GM21526 (cell line): ENCODE measurements around the gene PNO1.
"Not testable (repeated sequence)": the region's sequence is repeated elsewhere in the genome, so short reads cannot be mapped to it uniquely, and the experiment has no call there.

ENCODE experiments used
- ATAC-seq: cut with Tn5 transposase; IDR thresholded peaks from one replicate; pipeline ENCODE4 v1.9.1; 2021; ENCODE audit warnings: moderate library complexity; ENCODE audit not compliant: unreplicated experiment, low FRiP score

The PNO1 gene

DNA sequence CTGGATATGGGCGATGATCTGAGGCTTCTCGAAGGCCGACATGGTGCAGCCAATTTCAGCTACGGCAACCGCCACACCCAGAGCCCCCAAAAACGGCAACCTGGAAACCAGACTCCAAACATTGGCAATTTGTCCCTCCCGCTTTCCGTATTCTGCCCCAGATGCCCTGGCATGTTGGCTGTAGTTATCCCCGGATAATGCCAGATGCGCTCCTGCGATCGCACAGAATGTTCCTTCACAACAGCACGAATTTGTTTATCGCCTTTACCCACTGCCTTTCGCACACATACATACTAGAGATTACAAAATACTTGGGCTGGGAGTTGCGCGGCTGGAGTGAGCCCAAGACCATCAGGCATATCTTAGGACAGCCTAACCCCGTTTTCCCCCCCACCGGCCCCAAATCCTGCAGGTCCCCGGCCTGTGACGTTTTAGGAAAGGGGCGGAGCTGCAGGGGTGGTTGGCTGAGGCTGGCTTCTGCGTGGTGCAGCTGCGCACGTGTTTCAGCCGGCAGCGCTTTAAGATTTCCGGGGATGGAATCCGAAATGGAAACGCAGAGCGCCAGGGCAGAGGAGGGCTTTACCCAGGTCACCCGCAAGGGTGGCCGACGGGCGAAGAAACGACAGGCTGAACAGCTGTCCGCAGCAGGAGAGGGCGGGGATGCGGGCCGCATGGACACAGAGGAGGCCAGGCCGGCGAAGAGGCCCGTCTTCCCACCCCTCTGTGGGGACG lies at the start of gene PNO1:
Gene PNO1 (plus strand): TSS at position 487 of the 732 bp plus-strand sequence. CDS start 47 bp downstream, at position 534.
- ATAC-seq = peak; percentile 86

DNA sequence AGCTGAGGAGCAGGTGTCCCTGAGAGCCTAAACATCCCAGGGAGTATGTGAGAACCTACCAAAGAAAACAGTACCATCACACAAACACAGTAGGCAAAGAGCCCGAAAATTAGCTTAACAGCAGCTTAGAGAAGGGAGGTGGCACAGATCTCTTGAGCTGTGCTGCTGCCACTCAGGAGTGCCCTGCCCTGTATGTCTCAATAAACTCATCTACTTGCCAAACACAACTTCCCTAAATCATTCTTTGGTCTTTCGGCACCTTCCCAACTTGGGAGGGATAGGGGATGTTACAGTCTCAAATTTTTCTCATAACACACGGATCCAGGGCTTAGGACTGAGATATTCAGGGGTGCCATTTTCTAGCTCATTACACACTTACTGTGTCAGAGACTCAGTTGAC lies 49.6 kb upstream of the PNO1 start:
- no peak for ATAC-seq

DNA sequence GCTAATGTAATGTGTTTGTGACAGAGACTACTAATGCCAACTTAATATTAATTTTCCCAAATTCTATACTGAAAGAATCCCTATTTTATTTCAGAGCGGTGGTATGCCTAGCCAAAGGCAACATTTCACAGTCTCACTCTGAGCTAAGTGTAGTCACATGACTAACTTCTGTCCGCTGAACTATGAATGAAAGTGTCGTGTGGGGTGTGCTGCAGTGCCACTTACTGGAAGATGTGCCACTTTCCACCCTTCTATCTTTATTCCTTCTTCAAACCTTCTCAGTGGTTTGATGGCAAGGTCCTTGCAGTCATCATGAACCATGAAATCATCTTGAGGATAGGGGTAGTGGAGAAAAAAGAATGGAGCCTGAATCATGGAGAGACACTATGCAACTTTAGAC lies 47.6 kb upstream of the PNO1 start:
- peak; percentile 72 for ATAC-seq

DNA sequence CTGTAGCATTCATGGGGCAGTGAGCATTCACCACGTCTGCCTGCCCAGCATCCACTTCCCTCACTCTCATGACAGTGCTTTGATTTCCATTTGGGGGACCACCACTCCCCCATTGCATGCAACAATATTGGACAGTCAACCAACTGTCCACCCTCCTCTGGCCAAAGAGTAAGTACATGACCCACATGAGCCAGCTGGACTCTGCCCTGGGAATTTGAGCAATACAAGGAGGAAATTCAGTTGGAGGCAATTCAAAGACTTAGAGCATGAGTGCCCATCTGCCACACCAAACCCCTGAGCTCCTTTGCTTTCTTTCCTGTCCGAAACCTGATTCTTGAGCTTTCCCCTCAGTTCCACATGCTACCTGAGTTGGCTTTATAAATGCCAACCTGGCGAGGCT lies 41.7 kb upstream of the PNO1 start:
- no peak for ATAC-seq

DNA sequence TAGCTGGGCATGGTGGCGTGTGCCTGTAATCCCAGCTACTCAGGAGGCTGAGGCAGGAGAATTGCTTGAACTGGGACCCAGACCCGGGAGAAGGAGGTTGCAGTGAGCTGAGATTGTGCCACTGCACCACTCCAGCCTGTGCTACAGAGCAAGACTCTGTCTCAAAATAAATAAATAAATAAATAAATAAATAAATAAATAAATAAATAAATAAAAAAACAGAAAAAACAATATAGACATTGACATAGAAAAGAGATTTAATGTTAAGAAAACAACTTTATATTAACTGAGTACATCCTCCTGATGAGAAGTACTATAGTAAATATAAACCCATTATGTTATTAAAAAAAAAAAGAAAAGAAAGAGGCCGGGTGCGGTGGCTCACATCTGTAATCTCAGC lies 39.8 kb upstream of the PNO1 start:
- not testable (repeated sequence) for ATAC-seq

DNA sequence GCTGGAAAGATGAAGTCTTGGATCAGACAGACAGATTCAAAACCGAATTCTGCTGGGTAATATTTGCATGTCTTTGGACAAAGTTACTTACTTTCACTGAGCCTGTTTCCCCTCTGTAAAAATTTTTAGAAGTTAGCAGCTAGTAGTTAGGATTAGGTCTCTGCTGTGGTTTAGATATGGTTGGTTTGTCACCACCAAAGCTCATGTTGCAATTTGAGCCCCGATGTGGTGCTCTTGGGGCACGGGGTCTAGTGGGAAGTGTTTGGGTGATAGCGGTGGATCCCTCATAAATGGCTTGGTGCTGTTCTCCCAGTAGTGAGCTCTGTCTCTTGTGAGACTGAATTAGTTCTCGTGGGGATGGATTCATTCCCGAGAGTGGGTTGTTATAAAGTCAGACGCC lies 38.9 kb upstream of the PNO1 start:
- ATAC-seq = no peak

DNA sequence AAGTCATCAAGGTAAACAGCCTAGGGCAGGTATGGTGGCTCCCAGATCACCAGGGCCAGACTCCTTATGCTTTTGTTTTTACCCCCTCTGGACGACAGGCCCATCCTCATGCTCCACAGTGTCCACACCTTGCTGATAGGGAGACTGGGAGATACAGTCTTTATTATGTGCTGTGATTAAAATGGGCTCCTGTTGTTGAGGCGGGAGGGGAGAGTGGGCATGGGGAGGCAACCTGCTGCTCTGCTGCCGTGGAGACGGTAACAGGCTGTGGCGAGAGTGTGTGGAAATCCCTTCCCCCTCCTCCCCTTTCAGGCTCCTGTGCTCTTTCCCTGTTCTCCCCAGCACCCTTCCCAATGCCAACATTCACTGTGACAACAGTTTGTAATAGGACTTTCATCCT lies 38.2 kb upstream of the PNO1 start:
- ATAC-seq = no peak

DNA sequence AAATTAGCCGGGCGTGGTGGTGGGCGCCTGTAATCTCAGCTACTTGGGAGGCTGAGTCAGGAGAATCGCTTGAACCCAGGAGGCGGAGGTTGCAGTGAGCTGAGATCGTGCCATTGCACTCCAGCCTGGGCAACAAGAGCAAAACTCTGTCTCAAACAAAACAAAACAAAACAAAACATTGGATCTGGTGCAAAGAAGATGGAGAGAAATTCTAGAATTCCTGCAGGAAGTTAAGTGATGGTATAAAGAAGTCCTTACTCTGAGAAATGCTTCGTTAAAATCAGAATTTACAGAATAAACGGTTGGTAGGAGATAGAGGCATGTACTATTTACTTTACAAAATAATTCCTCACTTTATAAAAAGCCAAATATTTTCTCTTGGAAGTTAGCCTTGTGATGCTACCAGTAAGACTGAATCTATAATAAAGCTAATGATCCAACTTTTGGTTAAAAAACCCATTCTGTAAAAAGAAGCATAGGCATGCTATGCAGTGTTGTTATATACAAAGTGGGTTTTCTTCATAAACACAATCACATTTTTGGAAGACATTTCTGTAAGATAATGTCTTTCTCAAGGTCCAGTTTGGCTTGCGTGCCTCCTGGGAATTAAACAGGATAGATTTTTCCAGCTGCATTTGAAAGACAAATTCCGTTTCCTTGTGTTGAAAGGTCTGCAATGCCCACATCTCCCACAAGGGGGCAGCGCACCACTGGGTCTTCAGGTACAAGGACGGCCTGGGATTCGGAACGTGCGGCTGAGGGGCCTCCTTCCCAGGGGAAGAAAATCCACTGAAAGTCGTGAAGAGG lies 35.6 kb upstream of the PNO1 start:
- no peak for ATAC-seq

DNA sequence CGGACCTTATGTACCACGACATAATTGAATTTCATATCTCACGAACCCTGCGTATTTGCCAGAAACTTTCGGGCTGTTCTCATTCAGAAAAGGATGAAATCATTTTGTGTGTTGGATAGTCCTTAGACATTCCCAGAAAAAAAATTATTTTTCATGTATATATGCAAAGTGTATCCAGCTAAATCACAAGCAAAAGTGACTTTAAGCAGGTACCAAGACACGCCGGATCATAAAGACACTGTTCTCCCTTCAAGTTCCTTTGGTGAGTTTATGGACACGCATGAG lies 35.1 kb upstream of the PNO1 start:
- ATAC-seq = no peak

DNA sequence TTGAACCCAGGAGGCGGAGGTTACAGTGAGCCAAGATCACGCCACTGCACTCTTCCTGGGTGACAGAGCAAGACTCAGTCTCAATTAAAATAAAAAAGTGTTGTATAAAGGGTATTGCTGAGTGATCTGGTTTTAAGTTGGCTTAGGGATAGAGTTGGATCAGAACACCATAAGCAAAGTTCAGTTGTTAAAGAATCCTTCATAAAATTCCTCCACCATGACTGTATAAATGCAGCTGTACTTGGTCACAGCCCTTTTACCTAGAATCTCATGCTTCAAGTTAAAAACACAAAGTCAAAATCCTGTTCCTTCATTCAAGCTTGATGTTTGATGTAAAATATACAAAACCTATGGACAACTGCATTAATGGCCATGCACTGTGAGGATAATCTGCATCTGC lies 33.4 kb upstream of the PNO1 start:
- no peak for ATAC-seq

DNA sequence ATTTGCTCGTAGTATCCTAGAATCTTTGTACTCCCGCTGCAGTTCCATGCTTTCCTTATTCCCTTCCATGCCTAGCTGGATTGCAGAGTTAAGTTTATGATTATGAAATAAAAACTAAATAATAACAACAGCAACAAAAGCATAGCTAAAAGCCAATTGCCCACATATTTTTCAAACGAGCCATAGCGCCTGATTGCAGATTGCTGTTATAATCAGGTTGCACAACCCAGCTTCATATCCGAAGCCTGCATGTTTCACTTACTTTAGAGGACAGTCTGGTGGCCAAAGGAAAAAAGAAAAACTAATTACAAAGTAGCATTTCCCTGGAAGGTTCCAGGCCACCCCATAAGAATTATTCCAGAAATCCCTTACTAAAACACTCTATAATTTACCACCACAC lies 31.9 kb upstream of the PNO1 start:
- ATAC-seq = no peak

DNA sequence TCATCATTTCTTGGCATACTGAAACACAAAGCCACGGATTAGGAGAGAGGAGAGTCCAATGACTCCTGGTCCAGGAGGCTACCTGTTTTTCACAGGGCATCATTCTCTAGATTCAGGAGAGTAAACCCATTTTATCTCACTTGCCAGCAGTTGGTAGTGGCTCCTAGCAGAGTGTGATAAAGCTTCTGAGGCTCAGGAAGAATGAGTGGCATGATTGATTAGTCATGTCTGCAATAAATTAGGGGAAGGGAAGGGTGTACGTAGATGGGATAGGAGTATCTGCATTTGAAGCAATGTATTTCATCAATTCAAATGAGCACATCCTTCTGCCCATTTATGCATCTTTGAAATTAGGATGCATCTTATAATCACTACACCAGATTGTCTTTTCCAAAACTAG lies 31.1 kb upstream of the PNO1 start:
- ATAC-seq = no peak

DNA sequence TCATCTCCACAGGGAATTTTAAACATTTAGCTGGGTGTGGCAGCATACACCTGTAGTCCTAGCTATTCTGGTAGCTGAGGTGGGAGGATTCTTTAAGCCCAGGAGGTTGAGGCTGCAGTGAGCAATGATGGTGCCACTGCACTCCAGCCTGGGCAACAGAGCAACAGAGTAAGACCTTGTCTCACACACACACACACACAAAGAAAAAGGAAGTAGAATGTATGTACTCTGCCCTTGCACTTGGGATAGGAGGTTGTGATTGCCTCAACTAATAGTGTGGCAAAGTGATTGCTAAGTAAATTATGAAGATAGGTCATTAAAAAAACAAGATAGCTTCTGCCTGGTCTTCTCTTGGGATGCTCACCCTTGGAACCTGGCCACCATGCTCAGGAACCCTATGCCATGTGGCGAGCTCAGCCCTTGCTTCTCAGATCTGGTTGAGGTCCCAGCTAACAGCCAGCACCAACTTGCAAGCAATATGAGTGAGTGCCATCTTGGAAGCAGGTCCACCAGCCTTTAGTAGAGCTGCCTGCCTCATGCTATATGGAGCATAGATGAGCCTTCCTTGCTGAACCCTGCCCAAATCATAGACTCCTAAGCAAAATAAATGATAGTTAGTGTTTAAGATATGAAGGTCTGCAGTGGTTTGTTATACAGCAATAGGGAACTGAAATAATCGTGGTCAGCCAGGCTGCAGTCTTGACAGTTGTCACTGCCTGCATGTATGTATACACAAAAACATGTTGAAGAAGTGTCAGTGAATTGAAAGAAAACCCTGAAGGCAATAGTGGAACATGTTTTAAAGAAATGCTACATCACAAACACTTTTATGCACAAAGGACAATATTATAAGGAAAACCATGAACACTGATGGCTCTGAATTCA lies 30.1 kb upstream of the PNO1 start:
- ATAC-seq = peak; percentile 85

DNA sequence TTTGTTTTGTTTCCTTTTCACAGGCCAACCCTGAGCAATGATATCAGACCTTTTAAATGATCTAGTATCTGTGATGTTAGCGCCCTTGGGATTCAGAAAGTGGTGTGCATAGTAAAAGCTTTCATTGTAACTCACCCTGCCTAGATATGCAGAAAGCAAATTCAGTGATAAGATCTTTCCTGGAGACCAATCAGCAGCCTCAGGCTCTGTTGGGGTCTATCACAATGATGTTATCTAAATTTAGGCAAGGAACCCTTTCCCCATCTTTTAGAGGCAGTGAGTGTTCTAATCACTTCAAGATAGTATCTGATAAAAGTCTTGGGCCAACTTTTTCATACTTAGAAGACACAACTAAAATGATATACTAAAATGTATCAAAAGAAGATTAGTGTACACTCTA lies 23.6 kb upstream of the PNO1 start:
- ATAC-seq = no peak

DNA sequence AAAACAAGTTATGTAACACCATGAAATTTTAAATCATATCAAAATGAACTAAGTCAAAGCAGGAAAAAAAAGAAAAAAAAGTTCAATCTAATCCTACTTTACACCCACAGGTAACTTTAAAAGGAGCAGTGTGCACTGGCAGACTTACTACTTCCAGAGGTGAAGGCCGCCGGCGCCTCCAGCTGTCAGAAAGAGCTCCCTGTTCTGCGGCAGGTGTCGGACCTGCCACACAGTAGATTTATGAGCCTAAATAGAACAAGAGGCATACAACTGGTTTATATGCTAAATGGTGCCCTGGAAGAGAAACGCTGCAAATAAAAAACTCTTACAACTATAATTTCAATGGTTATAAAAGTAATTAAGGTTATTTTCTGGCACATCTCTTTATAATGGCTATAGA lies 23.1 kb upstream of the PNO1 start:
- ATAC-seq = no peak

DNA sequence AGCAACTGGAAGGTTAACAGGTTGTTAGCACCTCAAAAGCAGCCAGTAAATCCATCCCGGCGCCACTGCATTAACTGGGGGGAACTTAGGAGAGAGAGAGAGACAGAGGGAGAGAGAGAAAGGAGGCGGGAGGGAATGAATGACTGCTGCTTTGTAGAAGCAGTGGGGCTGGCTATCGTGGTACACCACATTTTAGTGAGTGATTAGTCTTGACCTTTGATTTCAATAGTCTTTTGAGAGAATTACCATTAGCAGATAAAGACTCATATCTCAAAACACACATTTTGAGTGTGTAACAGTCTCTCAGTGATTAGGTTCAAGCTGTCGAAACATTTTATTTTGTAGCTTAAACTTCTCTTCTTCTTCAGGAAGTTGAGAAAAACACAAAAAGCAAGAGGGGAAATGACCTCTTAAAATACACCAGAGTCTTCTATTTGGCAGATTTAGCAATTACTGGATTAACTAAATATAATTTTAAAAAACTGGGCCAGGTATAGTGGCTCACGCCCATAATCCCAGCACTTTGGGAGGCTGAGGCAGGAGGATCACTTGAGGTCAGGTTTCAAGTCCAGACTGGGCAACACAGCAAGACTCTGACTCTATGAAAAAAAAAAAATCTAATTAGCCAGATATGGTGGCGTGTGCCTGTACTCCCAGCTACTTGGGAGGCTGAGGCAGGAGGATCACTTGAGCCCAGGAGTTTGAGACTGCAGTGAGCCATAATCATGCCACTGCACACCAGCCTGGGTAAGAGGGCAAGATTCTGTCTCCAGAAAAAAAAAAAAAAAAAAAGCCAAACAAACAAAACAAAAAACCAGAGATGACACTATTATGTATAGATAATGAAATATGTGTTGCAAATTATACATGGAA lies 22.0 kb upstream of the PNO1 start:
- no peak for ATAC-seq

DNA sequence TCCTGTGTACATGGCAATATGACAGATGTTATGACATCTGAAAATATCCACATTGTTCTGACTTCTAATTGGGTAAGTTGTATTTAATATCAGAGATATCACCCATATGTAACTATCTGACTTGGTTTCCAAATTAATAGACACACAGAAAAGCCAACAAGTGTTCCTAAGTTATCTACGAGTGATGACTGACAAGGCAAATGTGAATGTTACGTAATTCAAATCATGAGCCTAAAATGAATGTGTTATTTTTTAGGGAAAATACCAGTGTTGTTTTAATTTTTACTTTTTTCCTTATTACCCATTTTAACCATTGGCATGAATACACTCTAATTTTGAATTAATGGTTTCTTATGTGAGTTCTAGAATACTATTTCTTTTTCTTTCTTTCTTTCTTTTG lies 15.8 kb upstream of the PNO1 start:
- ATAC-seq = no peak

DNA sequence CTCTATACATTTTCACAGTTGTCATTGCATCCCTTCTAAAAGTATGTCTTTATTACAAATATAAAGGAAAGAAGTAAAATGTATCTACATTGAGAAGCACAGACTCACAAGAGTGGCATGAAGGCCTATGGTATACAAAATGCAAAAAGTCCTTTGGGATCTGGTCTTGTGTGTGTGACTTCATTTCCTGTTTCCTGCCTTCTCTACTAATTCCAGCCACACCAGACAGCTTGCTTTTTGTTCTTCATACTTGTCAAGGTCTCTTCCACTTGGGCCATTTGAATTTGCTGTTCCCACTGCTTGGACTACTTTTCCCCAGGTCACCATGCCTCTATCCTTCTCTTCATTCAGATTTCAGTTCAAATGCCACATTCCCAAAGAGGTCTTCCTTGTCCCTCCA lies 6.7 kb upstream of the PNO1 start:
- ATAC-seq = no peak

DNA sequence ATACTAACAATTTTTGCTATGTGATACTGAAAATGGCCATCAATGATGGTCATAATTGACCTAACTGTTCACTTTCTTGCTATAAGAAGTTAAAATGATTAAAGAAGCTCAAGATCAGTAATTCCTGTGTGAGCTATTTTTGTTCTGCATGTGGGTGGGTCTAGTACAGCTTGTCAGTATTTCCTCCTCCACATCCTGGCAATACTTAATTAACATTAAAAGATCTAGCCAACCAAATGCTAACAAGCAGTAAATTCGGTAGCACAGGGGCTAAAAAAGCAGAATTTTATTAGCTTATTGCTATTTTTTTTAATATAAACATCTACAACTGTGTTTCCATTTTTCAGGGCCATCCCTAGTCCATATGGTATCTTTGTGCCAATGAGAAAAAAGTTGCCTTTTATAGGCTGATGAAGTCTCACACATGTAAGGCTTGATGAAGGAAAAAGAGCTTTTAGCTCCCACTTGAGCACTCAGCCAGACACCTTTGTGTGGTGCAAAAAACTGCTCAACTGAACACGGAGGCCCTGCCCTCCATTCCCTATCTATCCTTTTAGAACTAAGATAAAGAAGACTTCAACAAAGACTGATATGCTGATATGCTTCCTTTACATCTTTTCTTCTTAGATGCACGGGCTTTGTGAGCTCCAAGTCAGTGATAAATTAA lies 4.9 kb upstream of the PNO1 start:
- no peak for ATAC-seq

DNA sequence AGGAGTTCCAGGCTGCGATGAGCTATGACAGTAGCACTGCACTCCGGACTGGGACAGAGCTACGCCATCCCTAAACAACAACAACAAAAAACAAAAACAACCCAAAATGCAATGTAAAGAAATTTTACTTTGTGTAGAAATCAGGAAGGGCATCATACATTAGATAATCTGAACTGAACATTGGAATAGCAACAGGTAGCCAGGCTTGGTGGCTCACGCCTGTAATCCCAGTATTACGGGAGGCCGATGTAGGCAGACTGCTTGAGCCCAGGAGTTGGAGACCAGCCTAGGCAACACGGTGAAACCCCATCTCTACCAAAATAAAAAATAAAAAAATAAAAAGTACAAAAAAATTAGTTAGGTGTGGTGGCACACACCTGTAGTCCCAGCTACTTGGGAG lies 2.1 kb upstream of the PNO1 start:
- no peak for ATAC-seq
